ENCODE measurements around the gene MYADM.

Gene MYADM

GRCh38 chr19:53907690-53908089 is 40.0 kb downstream of the MYADM start:
- WGBS (ENCODE audit: extremely low coverage, insufficient coverage, insufficient read length): no CpG with 5 or more reads among the region's 17 CpGs
- H4K8ac ChIP-seq (ENCODE audit: low read depth, low read length): no peak overlapping the region
- no peak overlapping the region for H2AFZ ChIP-seq (ENCODE audit: insufficient read depth, low read length, poor library complexity)
- H3K4ac ChIP-seq (ENCODE audit: low read depth, low read length): no peak overlapping the region
- no peaks in the 10 kb centered on the region for H3K36me3 ChIP-seq (ENCODE audit: control insufficient read depth in 1 of 2, insufficient read depth in 2 of 2, low read length in 2 of 2)
- no peak overlapping the region for H3K4me3 ChIP-seq (ENCODE audit: low read depth, low read length)
- H3K27ac ChIP-seq (ENCODE audit: low read depth, low read length): no peak overlapping the region
- peaks cover 3% of the 10 kb centered on the region in 2 experiments for H3K4me1 ChIP-seq (ENCODE audit: control insufficient read depth in 1 of 2, insufficient read depth in 2 of 2, low read length in 2 of 2)
- no peak overlapping the region for H3K9ac ChIP-seq (ENCODE audit: low read length)
- H4K91ac ChIP-seq (ENCODE audit: low read depth, low read length): no peak overlapping the region
- H2AK5ac ChIP-seq (ENCODE audit: low read length): no peak overlapping the region
- DNase-seq: no peak
- no peak overlapping the region for H2BK12ac ChIP-seq (ENCODE audit: low read length)
- H3K79me2 ChIP-seq (ENCODE audit: control insufficient read depth, insufficient read depth, low read length, poor library complexity): no peaks in the 10 kb centered on the region
- H3K18ac ChIP-seq (ENCODE audit: low read length): no peak overlapping the region
- H3K79me1 ChIP-seq (ENCODE audit: low read length): no peaks in the 10 kb centered on the region
- no peak overlapping the region for H3K14ac ChIP-seq (ENCODE audit: low read length)
- H2BK120ac ChIP-seq (ENCODE audit: insufficient read depth, low read length, poor library complexity): no peak overlapping the region
- H3K9me3 ChIP-seq (ENCODE audit: insufficient read depth, low read depth, low read length): peaks cover 3% of the 10 kb centered on the region
- no peak overlapping the region for H3K4me2 ChIP-seq (ENCODE audit: low read length)
- no peak overlapping the region for H2BK5ac ChIP-seq (ENCODE audit: low read depth, low read length, poor library complexity)
- no peak overlapping the region for H4K12ac ChIP-seq (ENCODE audit: low read depth, low read length)
- peaks cover 39% of the 10 kb centered on the region for H3K27me3 ChIP-seq (ENCODE audit: insufficient read depth, low read length)
- H3K23ac ChIP-seq (ENCODE audit: low read length): no peak overlapping the region

GRCh38 chr19:53908106-53908934 is 40.6 kb downstream of the MYADM start:
- no peak overlapping the region for H2AFZ ChIP-seq (ENCODE audit: insufficient read depth, low read length, poor library complexity)
- no CpG with 5 or more reads among the region's 51 CpGs for WGBS (ENCODE audit: extremely low coverage, insufficient coverage, insufficient read length)

DNA sequence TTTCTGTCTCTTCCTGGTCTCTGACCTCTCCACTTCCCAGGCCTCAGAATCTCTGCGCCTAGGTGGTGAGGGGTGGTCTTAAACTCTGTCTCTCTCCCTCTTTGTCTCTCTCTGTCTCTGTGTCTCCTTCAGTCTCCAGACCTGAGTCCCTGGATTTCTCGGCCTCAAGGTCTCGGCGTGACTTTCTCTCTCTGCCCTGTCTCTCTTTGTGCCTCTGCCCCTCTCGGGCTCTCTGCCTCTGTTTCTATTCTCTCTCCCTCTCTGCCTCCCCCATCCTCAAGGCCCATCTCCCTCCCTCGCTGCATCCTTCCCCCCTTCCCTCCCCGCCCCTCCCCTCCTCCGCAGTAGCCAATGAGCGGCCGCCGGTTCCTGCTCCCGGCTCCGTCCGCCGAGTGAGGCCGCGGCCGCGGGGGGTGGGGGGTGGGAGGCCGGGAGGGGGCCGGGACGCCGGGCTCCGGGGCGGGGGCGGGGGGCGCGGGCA is 41.3 kb downstream of the MYADM start, which contains the start of gene CACNG7:
CACNG7 (plus strand) TSS at position 344 of the 481 bp plus-strand sequence. CDS start 3,554 bp downstream, outside the sequence.
- H2AK5ac ChIP-seq (ENCODE audit: low read length): no peak within 1 kb of the TSS
- H2AFZ ChIP-seq (ENCODE audit: insufficient read depth, low read length, poor library complexity): no peak within 1 kb of the TSS
- no peak within 1 kb of the TSS for H4K91ac ChIP-seq (ENCODE audit: low read depth, low read length)
- H2BK120ac ChIP-seq (ENCODE audit: insufficient read depth, low read length, poor library complexity): no peak within 1 kb of the TSS
- H2BK5ac ChIP-seq (ENCODE audit: low read depth, low read length, poor library complexity): no peak within 1 kb of the TSS
- H3K4me2 ChIP-seq (ENCODE audit: low read length): peak within 1 kb of the TSS; percentile 42
- no peak within 1 kb of the TSS for H4K8ac ChIP-seq (ENCODE audit: low read depth, low read length)
- H3K18ac ChIP-seq (ENCODE audit: low read length): no peak within 1 kb of the TSS
- H3K9ac ChIP-seq (ENCODE audit: low read length): no peak within 1 kb of the TSS
- peaks cover 39% of the 10 kb centered on the region for H3K27me3 ChIP-seq (ENCODE audit: insufficient read depth, low read length)
- H3K36me3 ChIP-seq (ENCODE audit: control insufficient read depth in 1 of 2, insufficient read depth in 2 of 2, low read length in 2 of 2): no peaks in the 10 kb centered on the region
- no peak within 1 kb of the TSS for H3K23ac ChIP-seq (ENCODE audit: low read length)
- no CpG with 5 or more reads among the region's 28 CpGs for whole genome bisulfite sequencing (ENCODE audit: extremely low coverage, insufficient coverage, insufficient read length)
- no peak within 1 kb of the TSS for H2BK12ac ChIP-seq (ENCODE audit: low read length)
- no peaks in the 10 kb centered on the region for H3K79me2 ChIP-seq (ENCODE audit: control insufficient read depth, insufficient read depth, low read length, poor library complexity)
- H3K4me1 ChIP-seq (ENCODE audit: control insufficient read depth in 1 of 2, insufficient read depth in 2 of 2, low read length in 2 of 2): peaks cover 3% of the 10 kb centered on the region in 2 experiments
- H3K4ac ChIP-seq (ENCODE audit: low read depth, low read length): no peak within 1 kb of the TSS
- H3K27ac ChIP-seq (ENCODE audit: low read depth, low read length): no peak within 1 kb of the TSS
- H4K12ac ChIP-seq (ENCODE audit: low read depth, low read length): no peak within 1 kb of the TSS
- H3K4me3 ChIP-seq (ENCODE audit: low read depth, low read length): no peak within 1 kb of the TSS
- peaks cover 3% of the 10 kb centered on the region for H3K9me3 ChIP-seq (ENCODE audit: insufficient read depth, low read depth, low read length)
- H3K79me1 ChIP-seq (ENCODE audit: low read length): no peaks in the 10 kb centered on the region
- no peak for DNase-seq
- no peak within 1 kb of the TSS for H3K14ac ChIP-seq (ENCODE audit: low read length)

More at GRCh38 chr19:53908106-53908934, 40.6 kb downstream of the MYADM start:
- Histone ChIP-seq H3K4me2 (ENCODE audit: low read length) (peak overlapping the region; percentile 28), H3K27ac (ENCODE audit: low read depth, low read length) (no peak overlapping the region), H2BK5ac (ENCODE audit: low read depth, low read length, poor library complexity) (no peak overlapping the region), H4K12ac (ENCODE audit: low read depth, low read length) (no peak overlapping the region), H2BK120ac (ENCODE audit: insufficient read depth, low read length, poor library complexity) (no peak overlapping the region), H3K4ac (ENCODE audit: low read depth, low read length) (no peak overlapping the region), H3K4me3 (ENCODE audit: low read depth, low read length) (no peak overlapping the region), H4K8ac (ENCODE audit: low read depth, low read length) (no peak overlapping the region), H3K23ac (ENCODE audit: low read length) (no peak overlapping the region), H3K27me3 (ENCODE audit: insufficient read depth, low read length) (peaks cover 39% of the 10 kb centered on the region), H3K14ac (ENCODE audit: low read length) (no peak overlapping the region), H3K36me3 (ENCODE audit: control insufficient read depth in 1 of 2, insufficient read depth in 2 of 2, low read length in 2 of 2) (no peaks in the 10 kb centered on the region), H3K79me1 (ENCODE audit: low read length) (no peaks in the 10 kb centered on the region), H4K91ac (ENCODE audit: low read depth, low read length) (no peak overlapping the region), H3K9me3 (ENCODE audit: insufficient read depth, low read depth, low read length) (peaks cover 3% of the 10 kb centered on the region), H3K9ac (ENCODE audit: low read length) (no peak overlapping the region), H3K18ac (ENCODE audit: low read length) (no peak overlapping the region), H3K4me1 (ENCODE audit: control insufficient read depth in 1 of 2, insufficient read depth in 2 of 2, low read length in 2 of 2) (peaks cover 3% of the 10 kb centered on the region in 2 experiments), H2BK12ac (ENCODE audit: low read length) (no peak overlapping the region), H3K79me2 (ENCODE audit: control insufficient read depth, insufficient read depth, low read length, poor library complexity) (no peaks in the 10 kb centered on the region), H2AK5ac (ENCODE audit: low read length) (no peak overlapping the region)
- peak; percentile 43 to 66 for DNase-seq

- no peak overlapping the region for H2BK12ac ChIP-seq (ENCODE audit: low read length)
- no peak overlapping the region for H4K8ac ChIP-seq (ENCODE audit: low read depth, low read length)
- no CpG with 5 or more reads among the region's 47 CpGs for WGBS (ENCODE audit: extremely low coverage, insufficient coverage, insufficient read length)
- no peak overlapping the region for H3K18ac ChIP-seq (ENCODE audit: low read length)
- H4K12ac ChIP-seq (ENCODE audit: low read depth, low read length): no peak overlapping the region
- H2AK5ac ChIP-seq (ENCODE audit: low read length): no peak overlapping the region
- H3K79me2 ChIP-seq (ENCODE audit: control insufficient read depth, insufficient read depth, low read length, poor library complexity): no peaks in the 10 kb centered on the region
- H3K9ac ChIP-seq (ENCODE audit: low read length): no peak overlapping the region
- H4K91ac ChIP-seq (ENCODE audit: low read depth, low read length): no peak overlapping the region
- H3K4me1 ChIP-seq (ENCODE audit: control insufficient read depth in 1 of 2, insufficient read depth in 2 of 2, low read length in 2 of 2): peaks cover 3% of the 10 kb centered on the region in 2 experiments
- H3K4me2 ChIP-seq (ENCODE audit: low read length): peak overlapping the region; percentile 42
- peaks cover 39% of the 10 kb centered on the region for H3K27me3 ChIP-seq (ENCODE audit: insufficient read depth, low read length)
- H2BK120ac ChIP-seq (ENCODE audit: insufficient read depth, low read length, poor library complexity): no peak overlapping the region
- H3K23ac ChIP-seq (ENCODE audit: low read length): no peak overlapping the region
- no peak overlapping the region for H2AFZ ChIP-seq (ENCODE audit: insufficient read depth, low read length, poor library complexity)
- no peak overlapping the region for H3K4ac ChIP-seq (ENCODE audit: low read depth, low read length)
- DNase-seq: no peak
- H3K27ac ChIP-seq (ENCODE audit: low read depth, low read length): no peak overlapping the region
- no peak overlapping the region for H3K14ac ChIP-seq (ENCODE audit: low read length)
- H3K9me3 ChIP-seq (ENCODE audit: insufficient read depth, low read depth, low read length): peaks cover 3% of the 10 kb centered on the region
- H3K79me1 ChIP-seq (ENCODE audit: low read length): no peaks in the 10 kb centered on the region
- H3K36me3 ChIP-seq (ENCODE audit: control insufficient read depth in 1 of 2, insufficient read depth in 2 of 2, low read length in 2 of 2): no peaks in the 10 kb centered on the region
- H3K4me3 ChIP-seq (ENCODE audit: low read depth, low read length): no peak overlapping the region
- H2BK5ac ChIP-seq (ENCODE audit: low read depth, low read length, poor library complexity): no peak overlapping the region
Measured at GRCh38 chr19:53909471-53910169, 41.9 kb downstream of the MYADM start.

Data from trophoblast cell (in vitro differentiated cells and primary cell).